ENCODE measurements around the gene EMC7. TPM values are rescaled to one million over a fixed set of nuclear protein-coding genes. Genes with fewer than 3 reads are reported as not detected.
A peak's percentile ranks its signal among the peaks of the same experiment; 100 is the strongest.
"Not testable (repeated sequence)": the region's sequence is repeated elsewhere in the genome, so short reads cannot be mapped to it uniquely, and the experiment has no call there.

EMC7 gene
- total RNA-seq, result 55.6 TPM
- long read RNA-seq, transcript EMC7-201 (5 exons, 1,155 nt), result major isoform, 87 of 93 reads
- long read RNA-seq, partial matches to known transcripts, result 1 of 93 reads
- long read RNA-seq, other reads (novel, unspliced or antisense), result 5 of 93 reads

DNA sequence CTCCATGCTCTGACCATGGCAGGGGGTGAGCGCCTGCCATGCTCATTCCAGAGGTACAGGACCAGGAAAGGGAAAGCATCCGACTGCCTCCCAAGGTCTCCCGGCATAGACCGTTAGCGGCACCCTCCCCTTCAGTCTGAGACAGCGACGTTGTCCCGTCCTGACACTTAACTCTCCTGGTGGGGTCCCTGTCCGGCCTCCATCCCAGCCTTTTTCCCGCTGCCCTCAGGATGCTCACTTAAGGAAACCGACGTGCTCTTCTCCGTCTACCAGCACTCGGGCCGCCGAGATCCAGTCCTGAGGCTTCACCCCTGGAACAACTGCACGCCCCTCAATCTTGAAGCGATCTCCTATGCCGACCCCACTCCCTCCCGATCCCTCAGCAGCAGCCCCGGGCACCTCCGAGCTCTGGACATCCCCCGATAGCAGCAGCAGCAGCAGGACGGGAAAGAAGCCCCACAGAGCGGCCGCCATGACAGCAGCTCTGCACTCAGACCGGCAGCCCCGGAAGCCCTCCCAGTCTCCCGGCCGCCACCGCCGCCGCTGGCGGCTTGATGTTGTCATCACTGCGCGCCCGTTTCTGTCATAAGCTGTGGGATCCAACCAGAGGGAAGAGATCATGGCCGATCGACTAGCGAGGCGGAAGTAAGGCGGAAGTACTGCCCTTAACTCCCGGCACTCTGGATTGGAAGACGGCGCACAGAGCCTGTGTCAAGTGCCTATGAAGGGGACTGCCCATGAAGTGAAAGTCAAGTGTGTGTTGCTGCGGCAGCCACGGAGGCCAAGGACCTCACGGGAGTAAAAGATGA is at the start of gene EMC7, which contains the start of gene PGBD4:
TSS of gene EMC7 (minus strand) at position 497 of the 809 bp plus-strand sequence. CDS start at position 474, 23 bp downstream.
TSS of gene PGBD4 (plus strand) at position 718 of the 809 bp plus-strand sequence. CDS start 449 bp downstream, outside the sequence.
- intact Hi-C loops (cut with DNase I), result loop anchor here (1.0 to 5.0 kb wide), 4 partner anchors 63 to 266 kb away; partner anchors contain the start of genes AVEN, EMC4 and LPCAT4
- DNase-seq (ENCODE audit: low spot score), result peak; percentile 99

DNA sequence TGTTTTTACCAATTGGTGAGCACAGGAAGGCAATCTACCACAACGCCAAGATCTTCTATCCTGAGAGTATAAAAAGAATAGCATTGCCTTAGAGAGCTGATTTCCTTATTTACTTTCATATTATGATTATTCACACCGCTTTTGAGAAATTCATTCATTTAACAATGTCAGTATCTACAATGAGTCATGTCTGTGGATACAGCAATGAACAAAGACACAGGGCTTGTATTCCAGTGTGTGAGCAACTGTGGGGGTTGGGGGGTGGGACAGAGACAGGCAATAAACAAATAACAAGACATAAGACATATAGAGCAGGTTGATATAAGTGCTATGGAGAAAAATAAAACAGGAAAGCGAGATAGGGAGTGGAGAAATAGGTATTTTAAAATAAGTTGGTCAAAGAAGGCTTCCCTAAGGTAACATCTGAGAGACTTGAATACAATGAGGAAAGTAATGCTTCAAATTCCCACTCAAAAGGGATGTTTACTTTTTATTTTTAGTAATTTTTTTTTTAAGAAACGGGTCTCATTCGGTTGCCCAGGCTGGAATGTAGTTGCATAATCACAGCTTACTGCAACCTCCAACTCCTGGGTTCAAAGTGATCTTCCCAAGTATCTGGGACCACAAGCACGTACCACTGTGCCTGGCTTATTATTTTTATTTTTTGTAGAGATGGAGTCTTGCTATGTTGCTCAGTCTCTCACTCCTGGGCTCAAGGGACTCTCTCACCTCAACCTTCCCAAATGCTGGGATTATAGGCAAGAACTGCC is 45.9 kb upstream of the EMC7 start:
- DNase-seq (ENCODE audit: low spot score), result no peak
- intact Hi-C loops (cut with DNase I), result no loop called here

DNA sequence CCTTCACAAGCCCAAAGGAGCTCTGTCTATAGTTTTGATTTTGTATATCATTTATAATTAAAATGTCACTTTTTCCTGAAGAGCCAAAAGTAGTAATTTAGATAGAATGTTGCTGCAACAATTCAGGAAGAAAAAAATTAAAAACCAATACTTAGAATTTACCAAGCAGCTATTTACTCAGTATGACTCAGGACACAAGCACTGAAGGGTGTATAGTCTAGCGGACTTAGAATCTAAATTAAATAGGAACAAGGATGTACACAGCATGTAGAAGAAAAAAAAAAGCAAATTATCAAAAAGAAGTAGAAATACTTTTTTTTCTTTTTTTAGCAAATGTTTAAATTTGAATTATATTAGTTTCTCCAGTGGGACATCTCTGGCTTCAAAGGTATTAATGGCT is 31.8 kb upstream of the EMC7 start:
- intact Hi-C loops (cut with DNase I), result no loop called here
- DNase-seq (ENCODE audit: low spot score), result no peak

DNA sequence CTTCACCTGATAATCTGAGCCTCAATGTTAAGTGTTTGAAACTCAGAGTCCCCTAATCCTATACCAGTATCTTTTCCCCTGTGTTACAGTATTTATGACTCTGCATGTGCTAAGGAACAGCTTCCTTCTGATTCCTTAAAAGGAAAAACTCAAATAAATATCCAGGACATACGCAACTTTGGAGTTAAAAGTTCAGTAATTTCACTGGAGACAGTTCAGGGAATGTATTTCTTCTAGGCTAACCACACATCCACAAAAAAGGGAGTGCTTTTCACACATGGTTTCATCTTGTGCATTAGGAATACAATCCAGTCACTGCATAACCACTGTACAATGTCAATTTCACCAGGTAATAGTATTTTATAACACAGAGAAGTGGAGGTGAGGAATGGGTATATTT is 31.2 kb upstream of the EMC7 start:
- no peak for DNase-seq (ENCODE audit: low spot score)
- intact Hi-C loops (cut with DNase I), result no loop called here

DNA sequence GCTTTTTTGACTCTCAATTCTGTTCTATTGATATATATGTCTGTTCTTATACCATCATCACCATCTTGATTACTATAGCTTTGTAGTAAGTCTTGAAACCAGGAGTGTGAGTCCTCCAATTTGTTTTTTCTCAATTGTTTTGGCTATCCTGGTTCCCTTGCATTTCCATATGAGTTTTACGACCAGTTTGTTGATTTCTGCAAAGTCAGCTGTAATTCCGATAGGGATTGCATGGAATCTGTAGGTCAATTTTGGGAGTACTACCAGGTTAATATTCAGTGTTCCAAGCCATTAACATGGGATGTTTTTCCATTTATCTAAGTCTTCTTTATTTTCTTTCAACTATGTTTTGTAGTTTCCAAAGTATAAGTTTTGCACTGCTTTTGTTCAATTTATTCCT is 27.2 kb upstream of the EMC7 start:
- no peak for DNase-seq (ENCODE audit: low spot score)
- intact Hi-C loops (cut with DNase I), result no loop called here

DNA sequence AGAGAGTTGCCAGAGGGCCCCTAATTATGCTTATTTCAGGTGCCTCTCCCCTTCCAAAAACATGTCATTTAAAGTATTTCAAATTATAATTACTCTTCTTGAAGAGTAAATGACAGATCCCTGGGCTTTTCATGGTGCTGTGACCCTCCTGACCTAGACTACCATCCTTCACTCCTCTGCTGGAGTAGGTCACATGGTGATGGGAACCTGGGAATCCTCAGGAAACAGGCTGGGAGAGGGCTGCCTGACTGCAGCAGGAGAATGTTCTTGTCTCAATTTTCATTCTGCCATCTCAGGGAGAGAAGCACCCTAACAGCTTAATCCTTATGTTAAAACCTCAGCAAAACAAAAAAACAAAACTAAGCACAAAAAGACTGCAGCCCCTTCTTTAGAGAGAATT is 24.9 kb upstream of the EMC7 start:
- no peak for DNase-seq (ENCODE audit: low spot score)
- intact Hi-C loops (cut with DNase I), result no loop called here

DNA sequence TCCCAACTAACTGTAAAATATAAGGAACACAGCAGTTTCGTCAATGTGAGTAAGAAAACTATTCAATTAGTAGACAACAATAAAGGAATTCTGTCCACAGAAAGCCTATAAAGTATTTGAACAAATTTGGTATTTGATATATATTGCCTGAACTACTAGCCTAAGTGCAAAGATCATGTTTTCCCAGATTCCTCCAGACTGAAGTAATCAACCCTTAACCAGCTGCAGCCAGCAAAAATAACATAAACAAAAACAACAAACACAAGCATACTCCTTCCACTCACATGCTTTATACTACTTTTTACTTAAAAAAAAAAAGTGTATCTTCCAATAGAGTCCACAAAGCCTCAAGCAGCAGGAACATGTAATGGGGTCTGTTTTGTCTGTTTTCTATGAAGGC is 24.3 kb upstream of the EMC7 start:
- intact Hi-C loops (cut with DNase I), result no loop called here

DNA sequence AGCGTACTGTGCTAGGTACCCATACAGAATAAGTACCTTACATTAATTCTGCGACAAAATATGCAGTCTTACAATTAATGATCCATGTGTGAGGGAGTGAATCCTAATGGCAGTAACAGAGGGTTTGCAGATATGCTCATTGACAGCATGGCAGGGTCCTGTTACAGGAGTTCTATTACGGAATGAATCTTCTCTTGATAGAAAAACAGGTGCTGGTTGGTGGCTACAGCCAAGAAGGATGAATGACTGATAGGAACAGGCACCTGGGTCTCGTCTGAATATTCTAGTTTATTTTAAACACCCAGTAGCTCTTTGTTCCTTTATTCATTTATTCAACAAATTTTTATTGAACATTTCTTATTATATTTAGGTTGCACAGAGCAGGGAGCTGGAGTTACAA is 23.0 kb upstream of the EMC7 start:
- DNase-seq (ENCODE audit: low spot score), result no peak

More for the DNA sequence above, 24.3 kb upstream of the EMC7 start:
- no peak for DNase-seq (ENCODE audit: low spot score)

DNA sequence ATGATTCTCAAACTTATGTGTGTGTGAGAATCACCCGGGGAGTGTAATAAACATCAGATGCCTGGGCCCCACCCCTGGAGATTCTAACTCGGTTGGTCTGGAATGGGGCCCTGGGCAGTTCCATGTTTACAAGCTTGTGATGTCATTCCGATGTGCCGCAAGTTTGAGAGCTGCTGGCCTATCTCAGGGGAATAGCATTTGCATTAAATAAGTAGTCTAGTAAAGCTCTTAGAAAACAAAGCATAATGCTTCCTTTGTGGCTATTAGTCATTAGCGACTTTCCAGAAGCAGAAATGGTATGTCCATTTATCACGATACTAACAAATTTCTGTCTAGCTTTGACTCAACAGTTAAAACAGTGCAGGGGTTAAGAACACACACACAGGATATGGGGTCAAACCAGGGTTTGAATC is 21.1 kb upstream of the EMC7 start:
- intact Hi-C loops (cut with DNase I), result no loop called here
- no peak for DNase-seq (ENCODE audit: low spot score)

More for the DNA sequence above, 23.0 kb upstream of the EMC7 start:
- intact Hi-C loops (cut with DNase I), result no loop called here

DNA sequence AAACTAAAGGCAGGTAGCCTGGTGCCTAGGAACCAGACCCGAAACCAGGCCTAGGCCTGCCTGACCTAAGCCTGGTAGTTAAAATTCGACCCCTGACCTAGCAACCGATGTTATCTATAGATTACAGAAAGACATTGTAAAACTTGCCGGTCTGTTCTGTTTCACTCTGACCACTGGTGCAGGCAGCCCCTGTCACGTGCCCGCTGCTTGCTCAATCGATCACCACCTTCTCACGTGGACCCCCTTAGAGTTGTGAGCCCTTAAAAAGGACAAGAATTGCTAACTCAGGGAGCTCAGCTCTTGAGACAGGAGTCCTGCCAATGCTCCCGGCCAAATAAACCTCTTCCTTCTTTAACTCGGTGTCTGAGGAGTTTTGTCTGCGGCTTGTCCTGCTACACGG is 20.1 kb upstream of the EMC7 start:
- DNase-seq (ENCODE audit: low spot score); intact Hi-C loops (cut with DNase I): not testable (repeated sequence)

DNA sequence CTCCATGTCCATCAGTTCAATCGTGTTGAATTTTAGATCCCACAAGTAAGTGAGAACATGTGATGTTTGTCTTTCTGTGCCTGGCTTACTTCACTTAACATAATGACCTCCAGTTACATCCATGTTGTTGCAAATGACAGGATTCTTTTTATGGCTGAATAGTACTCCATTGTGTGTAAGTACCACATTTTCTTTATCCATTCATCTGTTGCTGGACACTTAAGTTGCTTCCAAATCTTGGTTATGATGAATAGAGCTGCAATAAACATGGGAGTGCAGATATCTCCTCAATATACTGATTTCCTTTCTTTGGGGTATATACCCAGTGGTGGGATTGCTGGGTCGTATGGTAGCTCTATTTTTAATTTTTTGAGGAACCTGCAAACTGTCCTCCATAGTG is 18.8 kb upstream of the EMC7 start:
- DNase-seq (ENCODE audit: low spot score), result not testable (repeated sequence)

DNA sequence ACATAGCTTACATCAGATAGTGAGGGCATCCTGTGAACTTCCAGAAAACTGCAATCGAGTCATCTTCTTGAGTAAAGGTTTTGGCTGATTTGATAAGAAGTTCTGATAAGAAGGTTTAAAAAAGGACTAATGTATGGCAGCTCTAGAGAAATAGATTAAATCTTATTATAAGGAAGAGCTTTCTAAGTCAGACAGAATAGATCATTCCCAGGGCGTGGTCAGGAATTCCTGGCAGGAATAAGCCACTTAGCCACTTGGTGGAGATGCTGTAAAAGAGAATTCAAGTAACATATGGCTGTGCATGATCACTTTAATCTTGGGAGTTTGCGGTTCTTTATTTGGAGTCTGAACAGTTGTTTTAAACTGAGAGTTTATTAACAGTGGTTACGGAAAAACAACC is 17.6 kb upstream of the EMC7 start:
- DNase-seq (ENCODE audit: low spot score), result no peak
- intact Hi-C loops (cut with DNase I), result no loop called here

More for the DNA sequence above, 18.8 kb upstream of the EMC7 start:
- intact Hi-C loops (cut with DNase I), result not testable (repeated sequence)

DNA sequence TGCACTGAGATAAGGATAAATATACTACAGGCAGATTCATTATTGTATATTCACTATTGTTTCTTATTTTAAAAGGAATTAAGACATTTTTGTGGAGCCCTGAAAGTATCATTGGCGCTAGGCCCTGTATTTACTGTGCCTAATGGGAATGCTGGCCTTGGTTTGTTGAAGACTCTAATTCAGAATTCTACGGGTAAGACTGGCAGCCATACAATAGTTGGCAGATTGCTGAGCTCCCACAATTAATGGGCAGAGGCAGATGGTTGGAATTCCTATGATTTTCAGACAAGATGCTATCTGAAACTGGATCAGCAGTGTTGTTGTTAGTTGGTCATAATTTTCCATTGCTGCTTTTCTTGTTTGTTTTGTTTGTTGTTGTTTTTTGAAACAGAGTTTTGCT is 15.0 kb upstream of the EMC7 start:
- intact Hi-C loops (cut with DNase I), result no loop called here
- no peak for DNase-seq (ENCODE audit: low spot score)

DNA sequence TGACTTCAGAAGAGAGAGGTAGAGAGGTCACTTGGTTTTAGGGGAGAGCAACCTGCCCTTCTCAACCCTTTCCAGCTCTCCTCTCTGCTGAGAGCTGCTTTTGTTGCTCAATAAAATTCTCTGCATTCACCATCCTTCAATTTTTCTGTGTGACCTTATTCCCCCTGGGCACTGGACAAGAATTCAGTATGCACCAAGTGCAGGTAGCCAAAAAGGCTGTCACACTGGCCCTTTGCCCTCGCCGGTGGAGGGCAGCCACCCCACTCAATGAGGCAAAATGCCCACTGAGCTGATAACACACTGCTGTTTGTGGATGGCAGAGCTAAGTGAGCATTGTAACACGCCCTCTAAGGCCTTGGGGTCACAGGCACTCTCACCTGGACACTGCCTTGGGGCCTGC is 13.1 kb upstream of the EMC7 start:
- intact Hi-C loops (cut with DNase I), result no loop called here
- DNase-seq (ENCODE audit: low spot score), result no peak

DNA sequence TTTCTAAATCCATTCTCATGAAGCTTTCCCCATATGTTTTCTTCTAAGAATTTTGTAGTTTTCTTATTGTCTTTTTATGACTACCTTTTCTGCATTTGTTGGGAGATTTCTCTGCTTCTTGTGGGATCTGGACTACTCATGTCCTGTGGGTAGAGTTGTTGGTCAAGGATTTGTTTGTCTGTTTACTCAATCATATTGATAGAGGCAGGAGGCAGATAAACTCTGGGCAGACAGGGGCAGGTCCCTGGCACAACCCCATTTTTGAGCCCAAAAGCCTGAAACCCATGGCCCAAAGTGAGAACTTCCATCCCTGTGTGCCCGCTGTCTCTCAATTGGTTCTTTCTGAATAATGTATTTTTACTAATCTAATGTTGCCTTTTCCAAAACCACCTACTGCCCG is 12.6 kb upstream of the EMC7 start:
- intact Hi-C loops (cut with DNase I), result no loop called here
- DNase-seq (ENCODE audit: low spot score), result no peak

DNA sequence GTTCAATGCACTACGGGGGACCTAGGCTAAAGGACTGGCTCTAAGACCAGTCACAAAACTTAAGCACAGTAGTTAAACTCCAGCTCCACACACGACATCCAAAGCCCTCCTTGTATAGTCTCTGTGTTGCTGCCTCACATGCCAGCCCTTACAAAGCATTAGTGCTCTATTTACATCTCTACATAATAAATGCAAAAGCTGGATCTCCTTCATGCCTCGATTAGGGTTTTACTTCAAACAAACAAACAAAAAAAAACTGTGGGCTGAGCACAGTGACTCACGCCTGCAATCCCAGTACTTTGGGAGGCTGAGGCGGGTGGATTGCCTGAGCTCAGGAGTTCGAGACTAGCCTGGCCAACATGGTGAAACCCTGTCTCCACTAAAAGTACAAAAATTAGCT is 9.8 kb upstream of the EMC7 start:
- intact Hi-C loops (cut with DNase I), result no loop called here
- no peak for DNase-seq (ENCODE audit: low spot score)

DNA sequence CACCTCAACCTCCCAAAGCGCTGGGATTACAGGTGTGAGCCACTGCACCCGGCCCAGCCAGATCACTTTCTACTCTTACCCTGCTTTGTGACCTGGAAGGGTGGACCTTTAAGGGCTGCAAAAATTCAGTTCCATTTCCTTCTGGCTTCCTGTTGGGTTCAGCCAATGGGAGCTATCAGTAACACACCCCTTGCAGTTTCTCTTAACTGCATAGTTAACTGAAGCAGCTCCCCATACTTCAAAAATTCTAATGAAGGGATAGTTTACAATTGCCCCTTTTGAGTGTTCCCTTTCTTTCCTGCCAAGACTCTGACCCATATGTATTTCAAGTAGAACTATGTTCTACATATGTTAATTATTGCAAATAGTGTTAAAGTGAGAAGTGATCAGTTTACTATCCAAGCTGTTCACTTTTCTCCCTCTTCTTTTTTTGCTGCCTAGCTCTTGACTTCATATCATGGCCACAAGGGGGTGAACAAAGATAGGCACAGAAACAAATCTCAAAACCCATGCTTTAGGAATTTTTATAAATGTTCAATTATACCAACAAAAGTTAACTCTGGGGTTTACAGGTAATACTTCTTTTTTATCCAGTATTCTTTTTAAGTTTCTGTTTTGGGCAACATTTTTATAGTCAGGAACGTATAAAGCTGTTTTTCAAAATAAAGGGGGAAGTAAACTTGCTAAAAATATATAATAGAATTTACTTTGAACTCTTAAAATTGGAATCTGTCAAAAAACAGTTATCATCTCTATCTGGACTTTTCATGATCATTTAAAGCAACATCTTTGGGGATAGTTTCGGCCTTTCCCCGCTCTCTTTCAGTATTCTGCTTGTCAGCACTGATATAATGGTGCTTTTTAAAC is 8.4 kb upstream of the EMC7 start:
- DNase-seq (ENCODE audit: low spot score), result no peak
- intact Hi-C loops (cut with DNase I), result no loop called here

DNA sequence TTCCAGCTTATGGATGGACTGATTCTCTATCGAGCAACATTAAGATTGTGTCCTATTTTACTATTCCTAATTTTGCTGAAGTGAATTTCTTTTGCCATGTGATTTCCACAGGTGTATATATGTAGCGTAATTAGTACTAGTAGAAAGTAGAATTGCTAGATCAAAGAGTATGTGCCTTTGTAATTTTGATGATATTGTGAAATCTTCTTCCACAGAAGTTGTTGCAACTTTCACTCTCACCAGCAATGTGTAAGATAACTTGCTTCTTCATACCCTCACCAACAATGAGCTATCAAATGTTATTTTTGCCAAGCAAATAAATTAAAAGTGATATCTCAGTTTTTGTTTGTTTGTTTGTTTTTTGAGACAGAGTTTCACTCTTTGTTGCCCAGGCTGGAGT is 5.7 kb upstream of the EMC7 start:
- intact Hi-C loops (cut with DNase I), result no loop called here
- DNase-seq (ENCODE audit: low spot score), result no peak

DNA sequence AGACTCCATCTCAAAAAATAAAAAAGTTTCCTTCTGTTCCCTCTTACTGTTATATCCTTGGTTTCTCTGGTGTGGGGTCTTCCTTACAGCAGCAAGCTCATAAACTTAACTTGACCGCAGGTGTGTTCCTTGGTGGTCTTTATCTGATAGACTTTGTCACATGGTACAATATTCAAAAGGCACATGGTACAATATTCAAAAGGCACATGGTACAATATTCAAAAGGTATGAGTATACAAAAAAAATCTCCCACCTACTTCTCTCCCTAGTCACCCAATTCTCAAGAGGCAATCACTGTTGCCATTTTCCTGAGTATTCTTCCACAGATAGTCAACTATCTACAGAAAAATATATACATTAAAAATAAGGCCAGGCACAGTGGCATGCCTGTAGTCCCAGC is 4.8 kb upstream of the EMC7 start:
- intact Hi-C loops (cut with DNase I), result no loop called here
- no peak for DNase-seq (ENCODE audit: low spot score)
